Astrocyte of the cerebellum (primary cell): ENCODE measurements around the gene DCLK2.

Experiments used
- DNase-seq: peaks from one replicate; pipeline ENCODE4 v3.0.0-alpha.2; 2011; ENCODE audit warnings: low read depth
- H3K4me3 ChIP-seq: 2 replicates; pipeline ENCODE4 v1.5.1; 2011; ENCODE audit warnings: mild to moderate bottlenecking, low read depth, low read length, moderate library complexity
- in situ Hi-C: cut with HindIII; loops from 2 replicates; pipeline ENCODE4 v1.10.0; 2017; ENCODE audit warnings: low sequenced_read_pairs
- TF ChIP-seq, protein P1 (sequence below): IDR thresholded peaks from 2 replicates; pipeline ENCODE4 v1.5.1; 2012; ENCODE audit warnings: low read length, low read depth, moderate library complexity, mild to moderate bottlenecking; ENCODE audit errors: missing control alignments

The DCLK2 gene

DNA sequence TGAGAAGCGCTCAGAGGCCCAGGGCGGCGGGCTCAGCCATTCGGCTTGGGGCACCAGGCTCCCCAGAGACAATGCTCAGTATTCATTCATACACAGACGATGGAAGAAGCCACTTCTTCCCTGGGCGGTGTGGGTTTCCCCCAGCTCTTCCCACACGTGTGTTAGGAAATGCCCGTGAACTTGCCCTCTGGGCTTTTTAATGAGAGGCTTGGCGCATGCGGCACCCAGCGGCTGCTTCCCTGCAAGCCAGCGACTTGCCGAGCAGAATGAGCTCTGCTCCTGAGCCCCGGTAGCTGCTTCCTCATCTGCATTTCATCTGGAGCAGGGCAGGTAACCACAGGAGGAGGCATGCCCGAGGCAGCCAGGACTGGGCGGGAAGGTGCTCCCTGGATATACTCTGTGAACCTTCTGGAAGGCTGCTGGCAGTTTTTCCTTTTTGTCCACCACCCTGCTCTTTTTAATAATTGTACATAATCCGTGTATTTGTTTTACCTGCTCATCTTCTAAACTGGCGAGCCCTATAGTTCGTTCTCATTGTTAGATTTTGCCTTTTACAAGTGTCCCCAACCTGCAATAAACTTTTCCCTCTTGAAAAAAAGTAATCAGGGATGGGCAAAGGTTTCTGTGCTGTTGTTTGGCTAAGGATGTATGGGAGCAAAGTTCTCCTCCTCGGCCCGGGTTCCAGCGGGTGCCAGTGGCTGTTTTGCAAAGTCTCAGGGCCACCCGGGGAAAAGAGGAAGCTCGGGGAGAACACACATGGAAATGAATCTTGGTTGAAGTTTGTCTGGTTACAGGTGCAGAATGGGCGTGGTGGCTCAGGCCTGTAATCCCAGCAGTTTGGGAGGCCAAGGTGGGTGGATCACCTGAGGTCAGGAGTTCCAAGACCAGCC is 178.8 kb downstream of the DCLK2 start:
- in situ Hi-C loops: no loop called here
- no peak overlapping the region for H3K4me3 ChIP-seq
- TF ChIP-seq, protein P1, sequence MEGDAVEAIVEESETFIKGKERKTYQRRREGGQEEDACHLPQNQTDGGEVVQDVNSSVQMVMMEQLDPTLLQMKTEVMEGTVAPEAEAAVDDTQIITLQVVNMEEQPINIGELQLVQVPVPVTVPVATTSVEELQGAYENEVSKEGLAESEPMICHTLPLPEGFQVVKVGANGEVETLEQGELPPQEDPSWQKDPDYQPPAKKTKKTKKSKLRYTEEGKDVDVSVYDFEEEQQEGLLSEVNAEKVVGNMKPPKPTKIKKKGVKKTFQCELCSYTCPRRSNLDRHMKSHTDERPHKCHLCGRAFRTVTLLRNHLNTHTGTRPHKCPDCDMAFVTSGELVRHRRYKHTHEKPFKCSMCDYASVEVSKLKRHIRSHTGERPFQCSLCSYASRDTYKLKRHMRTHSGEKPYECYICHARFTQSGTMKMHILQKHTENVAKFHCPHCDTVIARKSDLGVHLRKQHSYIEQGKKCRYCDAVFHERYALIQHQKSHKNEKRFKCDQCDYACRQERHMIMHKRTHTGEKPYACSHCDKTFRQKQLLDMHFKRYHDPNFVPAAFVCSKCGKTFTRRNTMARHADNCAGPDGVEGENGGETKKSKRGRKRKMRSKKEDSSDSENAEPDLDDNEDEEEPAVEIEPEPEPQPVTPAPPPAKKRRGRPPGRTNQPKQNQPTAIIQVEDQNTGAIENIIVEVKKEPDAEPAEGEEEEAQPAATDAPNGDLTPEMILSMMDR: no peak
- DNase-seq: no peak

DNA sequence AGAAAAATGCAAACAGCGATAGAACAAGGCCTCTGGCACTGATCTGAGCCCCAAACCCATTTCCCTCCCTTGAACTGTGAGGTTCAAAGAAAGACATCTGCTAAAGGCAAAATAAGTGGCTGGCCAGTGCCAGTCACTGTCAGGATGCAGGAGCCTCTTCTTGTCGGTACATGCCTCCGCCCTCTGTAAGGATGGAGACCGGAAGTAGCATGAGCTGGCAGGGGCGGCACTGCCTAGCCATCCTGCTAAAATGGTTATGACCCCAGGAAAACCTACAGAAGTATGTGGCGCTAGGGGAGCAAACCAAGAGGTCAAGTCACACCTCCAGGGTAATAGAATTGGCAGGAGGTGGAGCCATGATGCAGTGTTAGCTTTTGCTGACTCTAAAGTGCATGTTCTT is 180.3 kb downstream of the DCLK2 start:
- in situ Hi-C loops: no loop called here
- TF ChIP-seq, protein P1: no peak
- no peak for DNase-seq
- no peak overlapping the region for H3K4me3 ChIP-seq

DNA sequence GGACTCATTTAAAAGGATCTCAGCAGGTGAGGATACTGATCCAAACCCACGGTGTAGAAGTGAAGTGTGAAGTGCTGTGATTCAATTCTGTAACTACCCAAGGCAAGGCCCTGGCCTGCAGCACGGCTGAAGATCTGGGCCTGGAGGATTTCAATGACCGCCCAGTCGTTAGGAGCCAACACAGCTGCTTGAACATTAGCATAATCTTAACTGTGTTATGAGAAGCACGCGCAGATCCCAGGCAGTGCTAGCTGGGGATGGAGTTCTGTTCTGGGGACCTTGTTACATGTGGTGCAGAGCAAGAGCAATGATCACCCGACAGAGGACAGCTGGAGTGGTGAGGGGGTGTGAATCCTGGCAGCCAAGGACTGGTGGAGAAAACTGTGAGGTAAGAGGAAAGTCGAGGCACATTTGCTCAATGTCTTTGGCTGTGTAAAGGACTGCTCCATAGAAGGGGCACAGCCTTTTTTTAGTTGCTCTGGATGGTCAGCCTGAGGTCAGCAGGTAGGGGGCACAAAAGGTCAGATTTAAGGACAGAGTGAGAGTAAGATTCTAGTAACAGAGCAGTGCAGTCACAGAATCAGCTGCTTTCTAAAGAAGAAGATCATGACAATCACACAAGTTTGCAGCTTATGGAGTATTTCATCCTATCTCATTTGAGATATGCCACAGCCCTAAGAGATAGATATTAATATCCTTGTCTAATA is 181.8 kb downstream of the DCLK2 start:
- TF ChIP-seq, protein P1: no peak
- H3K4me3 ChIP-seq: no peak overlapping the region
- in situ Hi-C loops: no loop called here
- DNase-seq: no peak

DNA sequence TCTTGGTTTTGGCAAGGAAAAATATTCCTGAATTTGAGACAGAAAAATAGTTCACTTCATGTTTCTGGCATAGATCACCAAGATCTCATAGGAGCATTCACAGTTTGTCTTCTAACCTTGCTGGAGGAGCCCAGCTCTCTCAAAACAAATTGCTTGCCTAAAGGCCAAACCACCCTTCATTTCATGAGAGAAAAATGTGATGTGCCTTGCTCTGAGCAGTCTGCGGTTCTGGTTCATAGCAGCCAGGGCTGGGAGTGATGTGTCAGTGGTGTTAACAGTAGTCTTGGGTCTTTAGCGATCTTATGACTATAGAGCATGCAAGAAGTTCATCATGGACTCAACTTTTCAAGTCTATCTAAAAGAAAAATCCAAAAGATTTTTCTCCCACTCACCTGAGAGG is 183.3 kb downstream of the DCLK2 start:
- H3K4me3 ChIP-seq: no peak overlapping the region
- in situ Hi-C loops: no loop called here
- peak; percentile 77 for DNase-seq
- TF ChIP-seq, protein P1: no peak

DNA sequence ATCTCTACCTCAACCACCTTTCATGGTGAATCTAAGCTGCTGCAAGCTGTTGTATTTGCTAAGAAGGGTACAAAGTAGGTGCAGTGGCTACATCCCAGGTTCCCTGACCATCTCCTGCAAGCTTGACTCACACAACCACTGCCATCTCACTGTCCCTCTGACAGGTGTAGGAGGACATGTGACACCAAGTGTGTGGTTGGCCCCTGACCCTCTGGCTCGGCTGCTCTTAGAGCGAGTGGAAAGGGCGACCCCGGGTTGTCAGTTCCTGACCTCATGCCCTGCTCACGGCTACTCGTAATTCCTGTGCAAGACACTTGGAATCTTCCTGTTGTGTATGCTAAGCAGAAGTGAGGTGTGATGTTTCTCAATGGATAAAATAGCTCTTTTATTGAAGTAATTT is 184.4 kb downstream of the DCLK2 start:
- no peak overlapping the region for H3K4me3 ChIP-seq
- TF ChIP-seq, protein P1: no peak
- in situ Hi-C loops: no loop called here
- DNase-seq: no peak

DNA sequence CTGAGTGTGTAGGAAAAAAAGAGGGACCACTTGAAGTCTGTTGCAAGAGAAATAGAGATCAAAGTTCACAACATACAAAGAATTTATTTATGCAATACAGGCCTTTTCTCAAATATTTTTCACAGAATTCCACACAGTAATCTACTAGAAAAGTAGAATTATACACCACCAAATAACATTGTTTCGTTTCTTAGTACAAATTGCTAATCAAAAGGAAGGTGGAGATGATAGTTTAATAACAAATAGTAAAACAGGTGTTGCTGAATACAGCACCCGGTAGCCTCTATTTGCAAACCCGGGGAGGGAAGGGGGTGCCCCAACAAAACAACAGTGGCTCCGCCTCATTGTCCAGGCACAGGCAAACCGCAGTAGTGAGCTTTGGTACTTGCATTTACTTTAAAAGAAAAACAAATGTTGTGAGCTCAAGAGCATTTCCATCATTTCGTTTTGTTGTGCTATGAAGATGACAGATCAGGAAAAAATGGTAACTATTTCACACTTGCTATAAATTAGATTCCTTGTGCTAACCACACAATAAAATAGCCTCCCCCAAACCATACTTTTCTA is 186.4 kb downstream of the DCLK2 start:
- in situ Hi-C loops: no loop called here
- no peak for DNase-seq

More for the DNA sequence above, 186.4 kb downstream of the DCLK2 start:
- no peak overlapping the region for H3K4me3 ChIP-seq
- TF ChIP-seq, protein P1: no peak
